Fibroblast of villous mesenchyme (primary cell): Measurements from ENCODE around the gene SNX3. TPM values are rescaled to one million over a fixed set of nuclear protein-coding genes. Genes with fewer than 3 reads are reported as not detected.
"Not testable (repeated sequence)": the region's sequence is repeated elsewhere in the genome, so short reads cannot be mapped to it uniquely, and the experiment has no call there.

Experiments
- DNase-seq: peaks from one replicate; pipeline ENCODE4 v3.0.0-alpha.2; 2010; ENCODE audit warnings: low read depth
- H3K4me3 ChIP-seq: 2 replicates; pipeline ENCODE4 v1.5.1; 2011; ENCODE audit warnings: low read depth, mild to moderate bottlenecking, low read length
- CTCF ChIP-seq: IDR thresholded peaks from 2 replicates; pipeline ENCODE4 v1.5.1; 2012; ENCODE audit warnings: low read depth, mild to moderate bottlenecking, low read length; ENCODE audit not compliant: insufficient read depth
- total RNA-seq: library from RNA; depleted of rRNA; stranded (reverse); fragments of >200 nt; gene quantifications from 2 replicates; pipeline ENCODE4 v1.2.3, GENCODE V29; 2012

SNX3 gene
- total RNA-seq, 1 donor, result 187 TPM

GRCh38 chr6:108250240-108250866 is 10.5 kb downstream of the SNX3 start:
- no peak overlapping the region for H3K4me3 ChIP-seq
- peak; percentile 51 for TF ChIP-seq CTCF
- DNase-seq, result peak; percentile 44

GRCh38 chr6:108247965-108248536 is 12.8 kb downstream of the SNX3 start:
- no peak for TF ChIP-seq CTCF
- no peak overlapping the region for H3K4me3 ChIP-seq
- peak; percentile 54 for DNase-seq

GRCh38 chr6:108245095-108245494 is 15.7 kb downstream of the SNX3 start:
- not testable (repeated sequence) for DNase-seq, H3K4me3 ChIP-seq

- no peak overlapping the region for H3K4me3 ChIP-seq
- no peak for DNase-seq
- no peak for TF ChIP-seq CTCF
Measured at GRCh38 chr6:108243836-108244235, 17.0 kb downstream of the SNX3 start.

- no peak for TF ChIP-seq CTCF
- no peak for DNase-seq
- no peak overlapping the region for H3K4me3 ChIP-seq
Measured at GRCh38 chr6:108242721-108243120, 18.1 kb downstream of the SNX3 start.

- no peak for DNase-seq
- no peak for TF ChIP-seq CTCF
- H3K4me3 ChIP-seq, result no peak overlapping the region
Measured at GRCh38 chr6:108242259-108242658, 18.6 kb downstream of the SNX3 start.

- DNase-seq, result no peak
- H3K4me3 ChIP-seq, result no peak overlapping the region
- TF ChIP-seq CTCF, result no peak
Measured at GRCh38 chr6:108238322-108238721, 22.5 kb downstream of the SNX3 start.
